ENCODE results near the gene PAX6.
"Not testable (repeated sequence)": the region's sequence is repeated elsewhere in the genome, so short reads cannot be mapped to it uniquely, and the experiment has no call there.

The PAX6 gene

DNA sequence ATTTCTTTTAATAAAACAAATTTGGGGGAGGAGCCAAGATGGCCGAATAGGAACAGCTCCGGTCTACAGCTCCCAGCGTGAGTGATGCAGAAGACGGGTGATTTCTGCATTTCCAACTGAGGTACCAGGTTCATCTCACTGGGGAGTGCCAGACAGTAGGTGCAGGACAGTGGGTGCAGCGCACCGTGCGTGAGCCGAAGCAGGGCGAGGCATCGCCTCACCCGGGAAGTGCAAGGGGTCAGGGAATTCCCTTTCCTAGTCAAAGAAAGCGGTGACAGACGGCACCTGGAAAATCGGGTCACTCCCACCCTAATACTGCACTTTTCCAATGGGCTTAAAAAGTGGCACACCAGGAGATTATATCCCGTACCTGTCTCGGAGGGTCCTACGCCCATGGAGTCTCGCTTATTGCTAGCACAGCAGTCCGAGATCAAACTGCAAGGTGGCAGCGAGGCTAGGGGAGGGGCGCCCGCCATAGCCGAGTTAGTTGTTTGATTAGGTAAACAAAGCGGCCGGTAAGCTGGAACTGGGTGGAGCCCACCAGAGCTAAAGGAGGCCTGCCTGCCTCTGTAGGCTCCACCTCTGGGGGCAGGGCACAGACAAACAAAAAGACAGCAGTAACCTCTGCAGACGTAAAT, 70.3 kb downstream of the PAX6 start:
- not testable (repeated sequence) for H2AK5ac ChIP-seq (ENCODE audit: low read depth, low read length); H3K23ac ChIP-seq (ENCODE audit: low read depth, low read length, poor library complexity); H3K9ac ChIP-seq (ENCODE audit: low read depth, low read length, poor library complexity); H2BK15ac ChIP-seq (ENCODE audit: low read length); H3K79me1 ChIP-seq (ENCODE audit: low read depth, low read length); H2BK12ac ChIP-seq (ENCODE audit: low read length); H3K4me2 ChIP-seq (ENCODE audit: insufficient read depth, low read length, poor library complexity, severe bottlenecking); H3K4ac ChIP-seq (ENCODE audit: low read length); H3K36me3 ChIP-seq (replicated peaks in 1 of 2; ENCODE audit: control insufficient read depth in 2 of 2, insufficient read depth in 2 of 2, low read length in 2 of 2); H4K91ac ChIP-seq (ENCODE audit: low read depth, low read length, poor library complexity); H3K4me3 ChIP-seq (ENCODE audit: low read length in 2 of 2); H3K9me3 ChIP-seq (replicated peaks in 1 of 2; ENCODE audit: control insufficient read depth in 2 of 2, insufficient read depth in 1 of 2, low read depth in 1 of 2, low read length in 2 of 2); DNase-seq (ENCODE audit: low spot score); H2AFZ ChIP-seq (ENCODE audit: low read length); H3K4me1 ChIP-seq (ENCODE audit: control insufficient read depth in 2 of 2, insufficient read depth in 1 of 2, low read depth in 1 of 2, low read length in 2 of 2); H2BK120ac ChIP-seq (ENCODE audit: low read depth, low read length); H3K27me3 ChIP-seq (ENCODE audit: control insufficient read depth in 3 of 3, insufficient read depth in 3 of 3, low read depth in 1 of 3, low read length in 3 of 3); H3K14ac ChIP-seq (ENCODE audit: low read length); H3K18ac ChIP-seq (ENCODE audit: low read length); H3K27ac ChIP-seq (replicated peaks; ENCODE audit: low read length); H4K8ac ChIP-seq (ENCODE audit: low read depth, low read length); H2BK5ac ChIP-seq (ENCODE audit: low read length)
- no CpG with 5 or more reads among the region's 26 CpGs for WGBS, 2 donors (ENCODE audit: extremely low coverage in 2 of 2, insufficient read length in 2 of 2, insufficient replicate concordance in 1 of 2)

DNA sequence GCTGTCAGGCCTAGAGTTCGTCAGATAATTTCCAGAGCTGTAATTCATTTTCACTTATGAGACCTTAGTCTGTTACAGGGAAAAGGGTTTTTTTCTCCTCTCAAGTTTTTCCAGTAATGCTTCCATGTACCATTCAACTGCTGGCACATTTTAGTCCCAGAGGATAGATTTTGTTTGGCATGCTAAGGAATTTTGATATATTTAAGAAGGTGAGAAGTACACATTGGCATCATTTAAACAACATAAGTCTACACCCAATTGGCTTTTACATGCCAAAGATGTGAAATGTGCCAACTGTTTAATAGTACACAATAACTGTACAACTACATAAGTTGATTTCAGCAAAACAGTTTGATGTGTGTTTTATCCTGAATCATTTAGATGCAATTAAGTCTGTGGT, 71.0 kb downstream of the PAX6 start:
- peaks cover 0 to 2% of the 10 kb centered on the region in 2 donors for H3K9me3 ChIP-seq (replicated peaks in 1 of 2; ENCODE audit: control insufficient read depth in 2 of 2, insufficient read depth in 1 of 2, low read depth in 1 of 2, low read length in 2 of 2)
- no peak overlapping the region for H3K4ac ChIP-seq (ENCODE audit: low read length)
- no peak overlapping the region for H3K14ac ChIP-seq (ENCODE audit: low read length)
- H4K91ac ChIP-seq (ENCODE audit: low read depth, low read length, poor library complexity), result no peak overlapping the region
- H2BK5ac ChIP-seq (ENCODE audit: low read length), result no peak overlapping the region
- H3K18ac ChIP-seq (ENCODE audit: low read length), result no peak overlapping the region
- no peak overlapping the region for H3K27ac ChIP-seq (replicated peaks; ENCODE audit: low read length)
- no peak overlapping the region for H3K4me3 ChIP-seq (ENCODE audit: low read length in 2 of 2)
- H3K27me3 ChIP-seq (ENCODE audit: control insufficient read depth in 3 of 3, insufficient read depth in 3 of 3, low read depth in 1 of 3, low read length in 3 of 3), result no peaks in the 10 kb centered on the region
- no peak for DNase-seq (ENCODE audit: low spot score)
- H3K4me1 ChIP-seq (ENCODE audit: control insufficient read depth in 2 of 2, insufficient read depth in 1 of 2, low read depth in 1 of 2, low read length in 2 of 2), result no peaks in the 10 kb centered on the region
- H2AK5ac ChIP-seq (ENCODE audit: low read depth, low read length), result no peak overlapping the region
- H4K8ac ChIP-seq (ENCODE audit: low read depth, low read length), result no peak overlapping the region
- no peak overlapping the region for H3K4me2 ChIP-seq (ENCODE audit: insufficient read depth, low read length, poor library complexity, severe bottlenecking)
- WGBS, 2 donors (ENCODE audit: extremely low coverage in 2 of 2, insufficient read length in 2 of 2, insufficient replicate concordance in 1 of 2), result no CpG with 5 or more reads among the region's 1 CpG
- no peak overlapping the region for H2BK120ac ChIP-seq (ENCODE audit: low read depth, low read length)
- H3K23ac ChIP-seq (ENCODE audit: low read depth, low read length, poor library complexity), result no peak overlapping the region
- no peak overlapping the region for H2AFZ ChIP-seq (ENCODE audit: low read length)
- no peak overlapping the region for H2BK15ac ChIP-seq (ENCODE audit: low read length)
- no peaks in the 10 kb centered on the region for H3K79me1 ChIP-seq (ENCODE audit: low read depth, low read length)
- H3K9ac ChIP-seq (ENCODE audit: low read depth, low read length, poor library complexity), result no peak overlapping the region
- H3K36me3 ChIP-seq (replicated peaks in 1 of 2; ENCODE audit: control insufficient read depth in 2 of 2, insufficient read depth in 2 of 2, low read length in 2 of 2), result no peaks in the 10 kb centered on the region
- no peak overlapping the region for H2BK12ac ChIP-seq (ENCODE audit: low read length)
